Activated CD4-positive, alpha-beta T cell treated with anti-CD3 and anti-CD28 coated beads, Interleukin-2, Interleukin-6, amounts not matched to agents 100 ng/mL and 50 ng/mL, durations not matched to agents 16 hours and 8 hours (primary cell): ENCODE results near the gene MPP2.
A peak's percentile ranks its signal among the peaks of the same experiment; 100 is the strongest.
"Not testable (repeated sequence)": the region's sequence is repeated elsewhere in the genome, so short reads cannot be mapped to it uniquely, and the experiment has no call there.

Experiments used
- DNase-seq: peaks from one replicate; pipeline ENCODE4 v3.0.0-alpha.2; 2020

The MPP2 gene, protein sequence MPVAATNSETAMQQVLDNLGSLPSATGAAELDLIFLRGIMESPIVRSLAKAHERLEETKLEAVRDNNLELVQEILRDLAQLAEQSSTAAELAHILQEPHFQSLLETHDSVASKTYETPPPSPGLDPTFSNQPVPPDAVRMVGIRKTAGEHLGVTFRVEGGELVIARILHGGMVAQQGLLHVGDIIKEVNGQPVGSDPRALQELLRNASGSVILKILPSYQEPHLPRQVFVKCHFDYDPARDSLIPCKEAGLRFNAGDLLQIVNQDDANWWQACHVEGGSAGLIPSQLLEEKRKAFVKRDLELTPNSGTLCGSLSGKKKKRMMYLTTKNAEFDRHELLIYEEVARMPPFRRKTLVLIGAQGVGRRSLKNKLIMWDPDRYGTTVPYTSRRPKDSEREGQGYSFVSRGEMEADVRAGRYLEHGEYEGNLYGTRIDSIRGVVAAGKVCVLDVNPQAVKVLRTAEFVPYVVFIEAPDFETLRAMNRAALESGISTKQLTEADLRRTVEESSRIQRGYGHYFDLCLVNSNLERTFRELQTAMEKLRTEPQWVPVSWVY

DNA sequence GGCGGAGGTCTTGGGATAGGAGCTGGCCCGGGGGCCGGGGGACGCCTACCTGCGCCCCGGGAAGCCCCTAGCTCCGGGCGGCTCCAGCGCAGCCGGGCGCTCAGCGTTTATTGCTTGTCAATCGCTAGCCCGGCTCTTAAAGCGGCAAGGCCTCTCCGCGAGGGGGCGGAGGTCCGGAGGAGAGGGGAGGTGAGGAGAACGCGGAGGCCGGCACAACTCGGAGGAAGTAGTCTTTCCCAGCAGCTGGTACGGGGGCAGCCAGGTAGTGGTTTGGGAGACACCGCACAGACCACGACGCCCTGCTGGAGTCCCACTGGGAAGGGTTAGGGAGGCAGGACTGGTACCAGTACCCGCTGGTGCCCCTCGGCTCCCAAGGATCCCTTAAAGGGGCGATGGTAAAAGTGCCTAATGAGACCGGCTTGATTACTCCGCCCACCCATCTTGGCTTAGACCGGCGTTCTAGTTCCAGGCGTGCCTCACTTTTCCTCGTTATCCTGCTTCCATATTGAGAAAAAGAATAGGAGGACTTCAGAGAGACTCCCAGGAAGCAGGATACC, at the start of gene MPP2:
MPP2 (minus strand) TSS at position 112 of the 557 bp plus-strand sequence. CDS start 3,076 bp downstream, outside the sequence.
- peak; percentile 33 for DNase-seq

DNA sequence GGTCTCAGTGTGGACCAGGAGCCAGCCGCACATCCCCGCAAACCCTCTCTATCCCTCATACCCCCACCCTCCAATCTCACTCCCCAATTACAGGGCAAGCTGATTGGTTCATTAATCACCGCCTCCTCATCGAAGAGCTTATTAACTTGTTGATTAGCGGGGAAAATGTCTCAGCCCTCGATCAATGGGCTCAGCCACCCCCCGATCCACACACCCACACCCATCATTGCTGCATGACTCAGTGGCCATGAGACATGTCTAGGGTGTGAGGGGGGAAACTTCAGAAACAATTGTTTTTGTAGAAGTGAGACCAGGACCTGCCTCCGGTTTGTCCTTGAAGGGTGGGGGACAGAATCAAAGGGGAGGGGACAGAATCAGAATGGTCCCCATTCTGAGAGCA, 48.9 kb upstream of the MPP2 start:
- no peak for DNase-seq

DNA sequence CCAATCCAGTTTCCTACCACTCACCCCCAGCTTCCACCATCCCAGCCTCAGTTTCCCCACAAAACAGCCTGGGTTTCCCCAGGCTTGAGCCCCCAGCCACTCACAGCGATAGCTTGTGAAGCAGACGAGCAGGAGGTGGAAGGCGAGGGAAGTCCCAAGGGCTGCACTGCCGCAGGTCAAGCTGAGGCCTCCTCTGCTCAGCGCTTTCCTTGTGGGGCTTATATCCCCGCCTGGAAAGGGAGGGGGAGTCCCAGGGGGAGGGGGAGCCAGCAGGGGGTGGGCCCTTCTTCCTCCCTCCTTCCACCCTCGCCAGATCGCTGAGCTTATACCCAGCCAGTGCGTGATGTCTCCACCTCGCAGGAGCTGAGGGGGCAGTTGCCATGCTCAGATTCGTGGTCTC, 46.4 kb upstream of the MPP2 start, which contains the start of gene PYY:
PYY (minus strand) TSS at position 195 of the 400 bp plus-strand sequence. CDS start 457 bp downstream, outside the sequence.
- no peak for DNase-seq

DNA sequence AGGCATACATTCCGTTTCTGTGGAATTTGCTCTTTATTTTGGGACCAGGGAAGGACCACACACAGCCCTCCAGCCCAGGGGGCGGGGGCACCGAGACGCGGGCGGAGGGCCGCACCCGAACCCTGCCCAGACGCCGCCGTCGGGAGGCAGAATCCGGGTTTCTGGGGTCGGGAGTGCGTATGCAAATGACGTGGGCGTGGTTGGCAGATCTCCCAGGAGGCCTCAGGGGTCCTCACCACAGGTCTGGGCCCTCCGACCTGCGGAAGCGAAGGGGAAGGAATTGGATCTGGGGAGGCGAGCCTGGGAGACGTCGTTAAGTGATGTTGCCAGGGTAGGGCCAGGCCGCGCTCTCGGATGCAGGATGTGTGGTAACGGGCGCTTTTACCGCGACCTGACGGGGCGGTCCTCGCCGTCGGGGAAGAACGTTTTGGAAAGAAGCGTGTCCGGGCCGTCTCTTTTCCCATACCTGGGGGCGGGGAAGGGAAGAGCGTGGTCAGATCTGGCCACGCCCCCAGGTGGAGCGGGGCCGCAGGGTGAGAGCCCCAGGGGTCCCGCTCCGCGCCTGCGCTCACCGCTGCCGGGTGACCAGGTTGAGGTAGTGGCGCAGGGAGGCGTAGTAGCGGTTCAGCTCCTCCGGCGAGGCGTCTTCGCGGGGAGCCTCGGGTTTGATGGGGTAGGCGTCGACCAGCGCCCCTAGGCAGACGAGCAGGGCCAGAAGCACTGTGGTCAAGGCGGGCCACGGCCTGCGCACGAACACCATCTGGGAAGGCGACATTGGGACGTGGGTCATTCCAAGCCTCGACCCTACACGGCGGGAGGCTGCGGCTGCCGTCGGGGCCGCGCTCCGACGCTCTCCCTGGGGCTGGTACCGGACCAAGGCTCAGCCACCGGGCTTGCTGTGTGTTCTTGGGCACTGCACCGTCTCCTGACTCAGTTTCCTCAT, 45.7 kb upstream of the MPP2 start:
- no peak for DNase-seq

DNA sequence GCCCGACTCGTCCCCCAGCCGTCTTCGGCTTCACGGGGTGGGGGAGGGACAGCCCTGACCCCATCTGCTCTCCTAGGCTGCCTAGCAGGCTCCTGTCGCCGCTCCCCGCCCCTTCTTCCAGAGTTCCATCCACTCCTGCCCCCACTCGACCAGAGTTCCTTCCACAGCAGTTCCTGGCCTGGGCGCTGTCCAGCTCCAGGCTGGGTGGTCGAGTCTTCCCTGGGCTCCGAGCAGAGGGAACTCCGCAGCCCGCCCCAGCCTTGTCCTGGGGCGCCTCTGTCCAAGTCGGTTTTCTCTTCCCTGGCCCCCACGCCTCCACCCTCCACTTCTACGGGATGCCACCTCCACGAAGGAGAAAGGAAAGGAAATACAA, 45.0 kb upstream of the MPP2 start:
- no peak for DNase-seq

DNA sequence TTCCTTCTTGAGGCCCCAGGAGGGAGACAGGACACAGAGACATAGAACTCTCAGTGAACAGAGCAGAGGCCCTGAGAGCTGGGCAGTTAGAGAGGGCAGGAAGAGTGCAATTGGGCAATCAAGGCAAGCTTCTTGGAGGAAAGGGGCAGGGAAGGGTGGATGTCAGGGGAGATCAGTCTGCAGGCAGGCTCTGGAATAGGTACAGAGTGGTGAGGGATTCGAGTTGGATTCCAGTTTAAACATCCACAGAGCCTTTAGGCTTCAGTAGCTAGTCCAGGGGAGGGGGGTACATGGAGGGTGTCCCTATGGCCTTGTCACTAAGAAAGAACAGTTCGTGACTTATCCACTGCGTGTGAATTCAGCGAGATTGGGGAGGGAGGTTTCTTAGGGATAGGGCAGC, 44.4 kb upstream of the MPP2 start:
- no peak for DNase-seq

DNA sequence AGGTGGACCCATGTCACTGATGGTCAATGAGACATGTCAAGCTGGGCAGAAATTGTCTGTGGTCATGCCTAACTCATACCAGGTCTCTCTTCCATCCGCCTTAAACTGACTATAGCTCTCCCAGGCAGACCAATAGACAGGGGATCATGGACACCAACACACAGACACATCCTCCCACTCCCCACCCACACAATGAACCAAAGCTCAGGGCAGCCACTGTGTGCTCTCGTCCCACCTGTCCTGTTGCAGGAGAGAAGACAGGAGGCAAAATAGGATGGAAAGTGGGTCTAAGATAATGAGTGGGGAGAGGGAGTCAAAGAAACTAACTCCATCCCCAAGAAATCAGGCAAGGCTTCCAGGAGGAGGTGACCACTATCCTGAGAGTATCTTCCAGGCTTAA, 43.2 kb upstream of the MPP2 start:
- DNase-seq, result no peak

DNA sequence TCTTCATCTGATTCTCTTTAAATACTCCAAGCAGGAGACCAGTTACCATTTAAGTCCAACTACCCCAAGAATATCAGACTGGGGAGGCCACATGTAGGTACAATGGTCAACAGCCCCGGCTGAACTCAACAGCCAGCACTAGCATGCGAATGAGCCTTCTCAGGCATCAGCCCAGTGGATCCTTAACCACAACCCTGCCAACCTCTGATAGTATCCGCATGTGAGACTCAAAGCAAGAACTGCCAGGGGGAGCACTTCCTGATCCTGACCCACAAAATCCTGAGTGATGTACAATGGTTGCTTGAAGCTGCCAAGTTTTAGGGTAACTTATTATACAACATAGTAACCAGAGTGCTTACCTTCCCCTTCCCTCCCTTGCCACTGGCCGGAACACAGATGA, 42.4 kb upstream of the MPP2 start:
- no peak for DNase-seq

DNA sequence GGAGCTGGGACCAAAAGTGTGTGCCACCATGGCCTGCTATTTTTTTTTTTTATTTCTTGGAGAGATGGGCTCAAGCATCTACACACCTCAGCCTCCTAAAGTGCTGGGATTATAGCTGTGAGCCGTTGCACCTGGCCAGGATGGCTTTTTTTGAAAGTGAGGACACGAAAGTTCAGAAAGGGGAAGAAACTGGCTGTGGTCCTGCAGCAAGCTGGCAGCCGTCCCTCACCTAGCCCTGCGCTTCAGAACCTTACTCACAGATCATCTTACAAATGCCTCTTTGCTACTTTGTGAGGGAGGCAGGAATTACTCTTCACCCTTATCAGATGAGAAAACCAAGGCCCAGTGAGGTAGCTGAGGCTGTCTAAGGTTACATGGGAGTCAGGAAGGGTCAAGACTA, 39.4 kb upstream of the MPP2 start:
- no peak for DNase-seq

DNA sequence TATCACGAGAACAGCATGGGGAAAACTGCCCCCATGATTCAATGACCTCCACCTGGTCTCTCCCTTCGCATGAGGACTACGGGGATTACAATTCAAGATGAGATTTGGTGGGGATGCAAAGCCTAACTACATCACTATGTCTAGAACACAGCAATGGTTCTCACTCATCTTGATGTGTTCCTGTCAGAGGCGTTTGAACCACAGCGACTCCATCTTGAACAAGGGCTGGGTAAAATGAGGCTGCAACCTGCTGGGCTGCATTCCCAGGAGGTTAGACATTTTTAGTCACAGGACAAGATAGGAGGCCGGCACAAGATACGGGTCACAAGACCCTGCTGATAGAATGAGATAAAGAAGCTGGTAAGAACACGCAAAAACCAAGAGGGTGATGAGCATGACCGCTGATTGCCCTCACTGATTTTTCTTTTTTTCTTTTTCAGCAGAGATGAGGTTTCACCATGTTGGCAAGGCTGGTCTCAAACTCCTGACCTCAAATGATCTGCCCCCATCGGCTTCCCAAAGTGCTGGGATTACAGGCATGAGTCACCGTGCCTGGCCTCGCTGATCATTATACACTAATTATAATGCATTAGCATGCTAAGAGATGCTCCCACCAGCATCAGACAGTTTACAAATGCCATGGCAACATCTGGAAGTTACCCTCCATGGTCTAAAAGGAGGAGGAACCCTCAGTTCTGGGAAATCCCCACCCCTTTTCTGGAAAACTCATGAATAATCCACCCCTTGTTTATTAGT, 37.9 kb upstream of the MPP2 start:
- DNase-seq, result no peak

DNA sequence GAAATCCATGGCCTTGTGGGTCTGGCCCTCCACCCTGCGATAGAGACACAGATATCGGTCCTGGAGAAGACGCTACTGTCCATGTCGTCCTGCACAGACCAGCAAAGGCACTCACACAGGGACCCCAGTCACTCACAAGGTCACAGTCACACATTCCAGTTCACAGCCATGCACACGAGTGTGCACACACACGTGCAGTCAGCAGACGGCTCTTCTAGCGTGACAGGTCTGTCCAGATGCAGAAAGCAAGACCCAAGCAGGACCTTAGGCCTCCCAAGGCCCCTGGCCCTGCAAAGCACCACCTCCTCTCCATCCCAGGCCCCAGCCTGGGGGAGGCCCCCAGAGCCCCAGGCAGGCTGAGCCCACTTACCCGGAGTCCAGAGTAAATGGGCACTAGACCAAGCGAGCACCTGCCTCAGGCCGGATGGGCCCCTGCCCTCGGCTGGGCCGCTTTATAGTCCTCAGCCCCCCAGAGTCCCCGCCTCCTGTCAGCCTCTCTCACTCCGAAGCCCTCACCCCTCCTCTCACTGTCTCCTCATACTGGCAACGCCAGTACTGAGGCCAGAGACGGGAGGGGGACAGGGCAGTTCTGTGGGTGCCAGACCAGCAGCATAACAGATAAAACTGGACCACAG, 34.8 kb upstream of the MPP2 start, which contains the start of gene PPY:
PPY (minus strand) TSS at position 426 of the 635 bp plus-strand sequence. CDS start 822 bp downstream, outside the sequence.
- no peak for DNase-seq

DNA sequence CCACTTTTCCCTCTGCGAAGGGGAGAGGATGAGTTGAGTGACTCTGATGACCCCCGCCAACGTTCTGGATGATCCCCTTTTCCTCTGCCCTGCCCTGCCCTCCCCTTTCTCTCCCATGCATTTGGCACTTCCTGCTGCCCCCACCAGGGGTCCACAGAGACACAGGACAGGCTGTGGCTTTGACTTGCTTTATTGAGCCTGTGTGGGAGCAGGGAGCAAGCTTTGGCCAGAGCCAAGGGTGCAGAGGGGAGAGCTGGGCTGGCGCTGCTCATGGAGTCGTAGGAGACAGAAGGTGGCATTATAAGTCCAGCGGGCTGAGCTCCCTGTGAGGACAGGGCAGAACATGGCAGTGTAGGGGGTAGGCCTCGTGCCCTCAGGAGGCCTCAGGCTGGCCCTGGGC, 33.3 kb upstream of the MPP2 start:
- no peak for DNase-seq

DNA sequence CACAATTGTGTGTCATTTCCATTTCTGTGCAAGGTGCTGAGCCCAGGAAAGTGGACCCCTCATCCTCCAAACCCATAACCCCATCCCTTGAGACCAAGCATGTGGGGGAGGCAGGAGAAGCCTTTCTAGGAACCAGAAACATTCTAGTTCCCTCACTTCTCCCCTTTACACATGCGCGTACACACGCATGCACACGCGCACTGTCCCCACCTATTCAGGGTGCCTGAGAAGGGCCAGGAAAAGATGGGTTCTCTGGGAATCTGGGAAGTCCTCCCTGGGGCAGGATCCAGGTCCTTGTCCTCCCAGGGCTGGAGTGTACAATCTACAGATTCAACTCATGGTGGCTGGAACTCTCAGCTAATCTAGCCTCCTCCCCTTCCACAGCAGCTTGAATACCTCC, 32.5 kb upstream of the MPP2 start:
- DNase-seq, result no peak

DNA sequence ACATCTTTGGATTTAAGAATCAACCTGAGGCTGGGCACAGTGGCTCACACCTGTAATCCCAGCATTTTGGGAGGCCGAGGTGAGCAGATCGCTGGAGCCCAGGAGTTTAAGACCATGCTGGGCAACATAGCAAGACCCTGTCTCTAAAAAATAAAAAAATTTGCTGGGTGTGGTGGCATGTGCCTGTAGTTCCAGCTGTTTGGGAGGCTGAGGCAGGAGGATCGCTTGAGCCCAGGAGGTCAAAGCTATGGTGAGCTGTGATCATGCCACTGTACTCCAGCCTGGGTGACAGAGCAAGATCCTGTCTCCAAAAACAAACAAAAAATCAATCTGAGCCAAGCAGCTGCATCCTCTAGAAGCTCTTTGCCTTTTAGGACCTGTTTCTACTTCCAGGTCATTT, 32.1 kb upstream of the MPP2 start:
- DNase-seq, result not testable (repeated sequence)

DNA sequence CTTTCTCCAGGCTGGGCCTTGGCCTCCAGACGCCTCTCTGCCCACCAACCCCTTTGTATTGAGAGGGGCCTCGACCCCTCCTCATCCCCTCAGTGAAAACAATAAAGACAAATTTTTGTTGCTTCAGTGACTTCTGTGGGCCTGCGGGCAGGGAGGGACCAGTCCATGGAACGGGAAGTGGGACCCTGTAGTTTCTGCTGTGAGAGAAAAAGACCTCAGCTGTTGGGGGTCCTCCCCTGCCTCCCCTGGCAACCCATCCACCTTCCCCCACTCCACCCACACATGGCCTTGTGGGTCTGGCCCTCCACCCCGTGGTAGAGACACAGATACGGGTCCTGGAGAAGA, 31.5 kb upstream of the MPP2 start:
- no peak for DNase-seq

DNA sequence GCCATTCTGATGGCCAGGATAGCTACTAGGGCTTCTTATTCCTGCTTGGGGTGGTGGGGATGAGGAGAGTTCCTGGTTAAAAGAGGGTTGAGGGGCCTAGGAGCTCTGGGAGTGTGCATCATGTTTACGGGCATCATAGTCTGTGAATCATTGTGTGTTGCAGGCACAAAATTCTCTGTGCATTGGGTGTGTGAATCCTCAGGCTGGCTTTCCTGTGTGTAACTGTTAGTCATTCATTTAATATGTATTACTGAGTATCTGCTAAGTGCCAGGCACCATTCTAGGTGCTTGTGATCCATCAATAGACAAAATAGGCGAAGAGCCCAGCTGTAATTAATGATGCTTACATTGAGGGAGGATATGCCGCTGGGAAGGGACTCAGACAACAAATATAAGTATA, 29.1 kb upstream of the MPP2 start:
- DNase-seq, result no peak

DNA sequence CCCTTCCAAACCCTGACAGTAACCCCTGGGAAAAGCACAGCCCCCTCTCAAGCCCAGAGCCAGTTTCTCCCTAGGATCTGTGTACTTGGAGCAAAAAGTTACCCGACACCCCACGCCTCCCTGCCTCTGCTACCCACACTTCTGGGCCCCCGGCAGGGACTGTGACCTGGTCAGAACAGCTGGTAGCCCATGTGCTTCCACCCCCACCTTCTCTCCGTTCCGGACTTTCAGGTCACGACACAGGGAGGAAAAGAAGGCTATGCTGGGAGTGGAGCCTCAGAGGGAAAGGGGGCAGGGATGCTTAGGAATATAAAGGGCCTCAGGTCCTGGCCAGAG, 28.6 kb upstream of the MPP2 start:
- no peak for DNase-seq

DNA sequence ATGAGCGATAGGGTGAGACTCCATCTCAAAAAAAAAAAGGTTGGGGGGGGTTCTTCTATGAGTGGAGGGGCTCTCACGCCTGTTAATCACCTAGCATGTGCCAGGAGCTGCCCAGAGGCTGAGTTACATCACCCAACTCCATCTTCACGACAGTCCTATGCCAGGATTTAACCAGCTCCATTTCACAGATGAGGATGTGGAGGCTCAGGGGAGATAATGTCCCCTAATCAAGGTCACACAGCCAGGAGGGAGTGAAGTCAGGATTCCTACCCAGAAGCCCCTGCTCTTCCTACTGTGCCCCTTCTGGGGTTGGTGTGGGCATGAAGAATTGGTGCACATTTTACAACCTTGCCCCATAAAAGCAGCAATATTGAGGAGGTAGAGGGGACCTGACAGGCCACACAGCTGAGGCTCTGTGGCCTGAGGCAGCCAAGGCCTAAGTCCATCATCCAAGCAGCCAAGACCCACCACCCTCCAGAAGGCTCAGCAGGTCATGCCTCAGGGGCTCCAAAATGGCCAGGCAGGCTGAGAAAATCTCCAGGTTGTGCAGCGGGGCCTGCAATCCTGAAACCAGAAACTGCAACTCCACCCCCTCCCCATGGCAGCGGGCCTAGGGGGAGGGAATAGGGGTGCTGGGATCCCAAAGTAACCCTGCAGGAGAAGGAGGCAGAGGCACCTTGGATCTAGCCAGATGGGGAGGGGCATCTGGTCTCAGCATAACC, 28.0 kb upstream of the MPP2 start:
- no peak for DNase-seq

DNA sequence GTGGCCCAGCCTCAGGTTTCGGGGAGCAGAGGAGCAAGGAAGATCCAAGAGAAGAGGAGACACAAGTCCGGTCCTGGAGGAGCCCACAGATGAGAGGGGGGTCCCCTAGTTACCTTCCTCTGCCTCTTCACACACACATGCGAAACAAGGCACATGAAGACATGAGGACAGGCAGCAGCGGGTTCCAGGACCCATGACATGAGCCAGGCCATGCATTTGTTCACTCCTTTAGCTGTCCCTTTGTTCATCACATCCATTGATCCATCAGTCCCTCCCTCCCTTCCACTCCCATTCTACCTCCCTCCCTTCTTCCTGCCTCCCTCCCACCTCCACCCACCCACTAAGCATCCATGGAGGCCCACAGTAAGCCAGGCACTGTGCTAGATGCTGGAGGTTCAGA, 25.6 kb upstream of the MPP2 start:
- no peak for DNase-seq

DNA sequence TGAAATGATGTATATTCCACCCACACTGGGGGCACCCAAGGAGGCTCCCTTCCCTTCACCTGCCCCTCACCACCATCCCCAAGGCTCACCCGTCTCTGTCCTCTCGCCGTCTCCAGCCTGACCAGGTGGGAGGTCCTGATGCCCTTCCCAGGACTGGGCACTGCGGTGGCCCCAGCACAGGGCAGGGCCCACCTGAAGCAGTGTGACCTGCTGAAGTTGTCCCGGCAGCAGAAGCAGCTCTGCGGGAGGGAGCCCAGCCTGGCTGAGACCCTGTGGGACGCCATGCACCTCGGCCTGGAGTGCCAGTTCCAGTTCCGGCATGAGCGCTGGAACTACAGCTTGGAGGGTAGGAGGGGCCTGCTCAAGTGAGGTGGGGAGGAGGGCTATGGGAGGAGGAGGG, 25.0 kb upstream of the MPP2 start:
- DNase-seq, result no peak

DNA sequence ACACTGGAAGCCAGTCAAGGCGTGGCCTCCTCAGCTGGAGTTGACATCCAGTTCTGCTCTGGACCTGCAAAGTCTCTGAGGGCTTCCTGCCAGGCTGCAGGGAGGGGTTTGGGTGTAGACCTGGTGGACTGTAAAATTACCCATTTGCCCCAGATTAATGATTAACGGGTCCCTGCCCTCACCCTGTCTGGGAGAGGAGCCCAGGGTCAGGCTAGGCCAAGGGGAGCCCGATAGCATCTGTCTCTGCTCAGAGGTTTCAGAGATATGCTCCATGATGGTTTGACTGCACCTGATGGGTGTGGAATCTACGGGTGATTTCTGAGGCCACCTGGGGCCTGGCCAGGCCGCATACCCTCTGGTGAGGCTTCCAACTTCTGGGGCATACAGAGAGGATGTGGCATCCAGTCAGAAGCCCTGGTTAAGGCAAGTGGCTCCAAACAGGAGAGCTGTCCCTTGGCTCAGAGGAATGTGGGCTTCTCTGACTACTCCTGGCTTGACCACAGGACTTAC, 23.8 kb upstream of the MPP2 start:
- DNase-seq, result no peak
